Stimulated activated CD8-positive, alpha-beta memory T cell treated with anti-CD3 and anti-CD28 coated beads, Interleukin-12 subunit alpha, Interleukin-12 subunit beta, amount 100 ng/mL, for 4 hours (primary cell): ENCODE measurements around the gene UBXN11.

Experiments
- DNase-seq: peaks from one replicate; pipeline ENCODE4 v3.0.0-alpha.2; 2020; ENCODE audit warnings: low read depth

The UBXN11 gene

DNA sequence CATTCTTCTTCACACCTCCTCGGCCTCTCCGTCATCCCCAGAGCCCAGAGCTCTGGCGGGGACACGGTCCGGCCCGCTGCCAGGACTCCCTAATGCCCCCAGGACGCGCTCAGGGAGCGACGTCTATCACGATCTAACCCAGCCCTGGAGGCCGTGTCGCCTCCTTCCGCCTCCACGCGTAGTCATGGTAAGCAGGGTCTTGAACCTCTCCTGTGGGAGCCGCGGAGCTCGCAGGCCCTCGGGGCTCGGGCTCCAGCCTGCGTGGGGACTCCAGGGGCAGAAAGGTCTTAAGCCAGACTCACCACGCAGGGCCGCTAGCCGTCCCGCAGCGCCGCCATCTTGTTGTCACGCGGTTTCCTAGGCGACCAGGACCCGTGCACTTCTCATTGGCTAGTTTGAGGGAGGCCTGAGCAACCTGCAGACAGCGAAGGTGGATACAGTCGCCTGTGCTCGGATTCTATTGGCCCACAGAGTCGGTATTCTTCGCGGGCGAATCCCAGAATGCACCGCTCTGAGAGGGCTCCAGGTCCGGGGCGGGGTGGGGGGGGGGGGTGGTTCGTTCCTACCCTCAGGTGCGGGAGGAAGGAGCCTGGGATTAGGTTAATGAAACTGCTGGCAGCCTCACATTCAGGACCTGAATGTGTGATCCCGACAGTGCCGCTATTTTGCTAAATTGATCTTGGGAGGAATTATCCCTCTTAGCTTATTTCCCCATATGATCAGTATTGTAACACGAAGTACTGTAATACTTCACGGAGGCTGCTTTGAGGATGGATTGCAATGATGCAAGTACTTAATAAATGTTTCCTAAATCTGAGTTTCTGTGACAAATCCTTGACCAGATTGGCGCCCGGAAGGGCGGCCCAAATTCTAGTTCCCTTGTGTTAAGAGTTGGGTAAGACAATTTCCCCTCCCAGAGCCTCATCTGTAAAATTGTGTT lies at the start of gene UBXN11:
Gene UBXN11, minus strand, starts transcription at position 347 of the 940 bp plus-strand sequence. CDS start 3,753 bp downstream, outside the sequence.
- DNase-seq: peak; percentile 76

DNA sequence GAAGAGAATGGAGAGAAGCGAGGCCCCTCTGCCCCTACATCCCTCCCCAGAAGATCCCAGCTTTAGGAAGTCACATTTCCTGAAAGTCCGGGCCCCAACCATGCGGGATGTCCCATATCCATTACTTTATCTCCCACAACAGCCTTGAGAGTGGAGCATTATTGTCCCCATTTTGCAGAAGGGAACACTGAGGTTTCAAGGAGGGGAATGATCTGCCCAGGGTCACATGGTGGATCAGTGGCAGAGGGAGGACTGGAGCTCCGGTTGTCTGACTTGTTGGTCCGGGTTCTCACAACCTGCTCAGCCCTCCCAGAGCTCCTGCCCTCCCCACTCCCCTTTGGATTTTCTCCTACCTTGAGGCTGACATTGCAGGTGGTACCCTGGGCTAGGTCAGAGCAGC lies 49.7 kb upstream of the UBXN11 start:
- DNase-seq: no peak

GRCh38 chr1:26354972-26355371 lies 48.5 kb upstream of the UBXN11 start:
- DNase-seq: no peak

DNA sequence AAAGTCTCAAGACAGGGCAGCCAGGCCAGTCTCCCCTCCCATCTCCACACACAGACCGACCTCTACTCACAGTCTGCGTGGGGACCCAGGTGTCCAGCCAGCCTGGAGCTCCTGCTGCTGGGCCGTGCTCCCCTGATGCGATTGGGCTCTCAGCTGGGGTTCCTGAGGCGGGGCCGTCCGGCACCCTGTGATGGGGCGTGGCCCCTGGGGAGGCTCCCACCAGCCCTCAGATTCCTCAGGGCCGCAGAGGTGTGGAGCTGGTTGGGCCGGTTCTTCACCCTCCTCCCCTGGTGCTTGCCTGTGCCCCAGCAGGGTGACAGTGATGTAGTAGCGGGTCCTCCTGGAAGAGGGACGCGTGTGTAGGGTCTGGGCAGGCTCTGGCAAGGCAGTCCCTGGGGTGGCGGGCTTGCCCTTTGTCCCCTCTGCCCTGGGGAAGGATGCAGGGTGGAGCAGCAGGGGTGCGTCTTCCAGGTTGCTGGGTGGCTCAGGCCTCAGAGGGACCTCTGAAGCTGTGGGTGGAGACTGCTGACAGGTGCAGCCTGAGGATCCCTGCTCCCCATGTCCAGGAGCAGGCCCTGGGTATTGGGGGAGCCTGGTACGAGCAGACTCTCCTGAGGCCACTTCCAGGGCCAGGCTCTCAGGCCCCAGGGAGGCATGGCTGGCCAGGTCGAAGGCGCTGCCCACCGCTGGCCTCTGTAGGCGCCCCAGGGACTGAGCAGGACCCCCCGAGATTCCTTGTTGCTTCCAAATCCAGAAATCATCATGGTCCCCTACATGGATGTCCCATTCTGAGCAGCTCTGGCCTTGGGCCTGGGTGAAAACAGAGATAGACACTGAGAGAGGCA lies 47.8 kb upstream of the UBXN11 start, which contains the start of gene CRYBG2:
Gene CRYBG2, minus strand, starts transcription at position 155 of the 845 bp plus-strand sequence. CDS start 7,473 bp downstream, outside the sequence.
- no peak for DNase-seq

DNA sequence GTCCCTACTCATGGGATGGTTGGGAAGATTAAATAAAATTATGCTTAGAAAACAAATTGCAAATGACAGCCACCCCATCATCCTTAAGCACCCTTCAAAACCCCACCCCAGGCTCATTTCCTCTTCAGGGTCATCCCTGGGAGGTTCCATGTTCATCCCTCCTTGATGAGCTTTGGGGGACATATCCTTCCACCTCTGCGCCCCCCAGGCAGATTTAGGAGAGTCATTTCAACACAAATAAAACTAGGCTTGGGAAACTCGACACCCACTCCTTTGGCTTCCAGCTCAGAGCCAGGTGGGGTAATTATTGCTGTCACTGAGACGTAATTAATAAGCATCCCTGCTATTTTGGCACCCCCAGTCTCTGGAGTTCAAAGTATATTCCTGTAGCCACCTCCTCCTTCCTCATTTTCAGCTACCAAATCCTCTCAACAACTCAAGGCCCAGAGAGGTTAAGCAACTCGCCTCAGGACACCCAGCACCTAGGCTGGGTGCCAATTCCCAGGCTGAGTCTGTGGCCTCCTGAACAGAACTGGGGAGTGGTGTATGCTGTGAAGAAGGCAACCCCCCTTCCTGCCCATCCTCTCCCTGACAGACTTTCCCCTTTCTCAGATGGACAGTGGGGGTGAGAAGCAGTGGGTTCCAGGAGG lies 46.9 kb upstream of the UBXN11 start:
- DNase-seq: no peak

DNA sequence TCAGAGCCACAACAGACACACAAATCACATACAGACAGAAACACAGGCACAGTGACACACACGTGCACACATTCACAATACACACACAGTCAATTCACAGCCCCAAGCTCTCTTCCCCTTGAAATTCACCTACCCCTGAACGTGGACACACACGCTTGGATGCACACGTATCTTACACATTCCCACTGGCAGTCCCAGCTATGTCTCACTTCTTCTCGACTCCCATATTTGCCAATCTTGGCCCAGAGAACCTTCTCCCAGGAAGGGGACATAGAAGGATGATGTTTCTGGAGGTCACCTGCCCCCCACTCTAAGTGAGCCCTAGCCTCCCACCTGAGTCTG lies 45.9 kb upstream of the UBXN11 start:
- no peak for DNase-seq

DNA sequence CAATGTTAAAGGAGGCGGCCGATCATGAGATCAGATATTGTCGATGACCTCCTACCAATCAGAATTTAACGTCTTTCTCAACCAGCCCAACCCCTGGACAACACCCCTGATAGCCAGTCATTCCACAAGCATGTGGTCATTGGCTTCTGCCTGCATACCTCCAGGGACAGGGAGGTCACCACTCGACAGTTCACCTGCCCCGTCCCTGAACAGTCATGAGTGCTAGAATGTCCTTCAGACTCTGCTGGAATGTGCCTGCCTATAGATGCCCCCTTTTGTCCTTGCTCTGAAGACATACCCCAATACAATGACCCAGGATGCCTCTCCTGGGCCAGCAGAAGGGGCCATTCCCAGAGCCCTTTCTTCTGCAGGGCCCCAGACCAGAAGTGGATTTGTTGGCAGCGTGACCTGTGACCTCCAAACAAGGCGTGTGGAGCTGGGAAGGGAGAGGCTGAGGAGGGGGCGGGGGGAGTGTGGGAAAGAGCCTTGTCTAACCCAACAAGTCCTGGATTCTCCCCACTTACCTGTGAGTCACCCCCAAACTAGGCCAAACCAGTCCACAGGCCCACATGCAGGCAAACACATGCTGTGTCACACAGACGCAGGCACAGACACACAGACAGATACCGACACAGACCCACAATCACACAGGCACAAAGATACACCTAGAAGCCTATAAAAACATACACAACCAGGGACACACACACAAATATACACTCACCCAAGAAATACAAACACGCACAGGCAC lies 45.3 kb upstream of the UBXN11 start:
- DNase-seq: no peak

DNA sequence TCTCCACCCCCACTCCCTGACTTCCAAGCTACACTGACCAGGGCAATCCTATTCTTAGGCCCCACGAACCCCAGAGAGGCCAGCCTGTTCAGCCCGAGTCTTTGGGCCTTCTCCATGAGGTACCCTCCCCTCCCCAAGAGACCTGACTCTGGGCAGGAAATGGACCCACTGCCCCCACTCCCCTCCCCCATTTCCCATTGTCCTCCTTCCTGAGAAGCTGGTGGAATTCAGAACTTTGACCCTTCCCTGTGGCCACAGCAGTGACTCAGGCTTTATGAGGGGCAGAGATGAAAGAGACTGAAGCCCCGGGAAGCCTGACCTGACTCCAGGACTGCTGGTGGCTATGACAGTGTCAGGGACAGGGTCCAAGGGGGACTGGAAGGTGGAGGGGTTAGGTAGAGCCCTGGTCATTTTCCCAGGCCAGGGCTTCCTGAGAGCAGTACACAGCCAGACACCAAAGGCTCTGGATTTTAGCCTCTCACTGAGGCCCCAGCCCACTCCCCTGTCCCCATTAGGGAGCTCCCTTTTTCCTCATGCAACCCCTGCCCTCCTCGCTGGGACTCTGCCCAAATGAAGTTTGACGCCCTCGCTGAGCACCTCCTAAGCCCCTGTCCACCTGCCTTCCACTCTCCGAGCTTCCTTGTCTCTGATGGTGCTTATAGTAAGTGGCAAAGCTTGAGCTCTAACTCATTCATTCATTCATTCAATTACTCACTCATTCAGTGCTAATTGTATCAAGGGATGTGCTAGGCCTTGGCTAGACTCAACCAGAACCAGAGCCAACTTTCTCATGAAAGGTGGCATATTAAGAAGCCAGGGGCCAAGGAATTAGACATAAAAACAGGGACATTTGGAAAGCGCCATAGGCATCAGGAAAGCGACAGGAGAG lies 44.5 kb upstream of the UBXN11 start:
- no peak for DNase-seq

DNA sequence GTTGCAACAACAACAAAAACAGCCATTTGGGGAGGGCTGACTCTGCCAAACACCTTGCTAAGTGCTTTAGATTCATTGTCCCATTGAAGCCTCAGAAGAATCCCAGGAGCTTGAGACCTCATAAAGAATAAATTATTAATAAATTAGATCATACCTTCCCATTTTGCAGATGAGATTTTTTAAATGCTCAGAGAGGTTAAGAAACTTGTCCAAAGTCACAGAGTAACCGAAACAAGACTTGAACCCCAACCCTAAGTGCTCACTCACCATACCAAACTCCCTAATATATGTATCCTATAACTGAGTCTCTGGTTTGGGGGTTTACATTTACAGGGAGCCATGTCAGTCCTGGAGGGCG lies 43.9 kb upstream of the UBXN11 start:
- no peak for DNase-seq

DNA sequence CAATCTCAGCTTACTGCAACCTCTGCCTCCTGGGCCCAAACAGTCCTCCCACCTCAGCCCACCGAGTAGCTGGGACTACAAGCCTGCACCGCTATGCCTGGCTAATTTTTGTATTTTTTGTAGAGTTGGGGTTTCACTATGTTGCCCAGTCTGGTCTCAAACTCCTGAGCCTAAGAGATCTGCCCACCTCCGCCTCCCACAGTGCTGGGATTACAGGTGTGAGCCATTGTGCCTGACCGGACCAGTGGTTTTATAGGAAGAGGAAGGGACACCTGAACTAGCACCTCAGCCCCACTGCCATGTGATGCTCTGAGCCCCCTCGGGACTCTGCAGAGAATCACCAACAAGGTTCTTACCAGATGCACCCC lies 43.4 kb upstream of the UBXN11 start:
- no peak for DNase-seq

DNA sequence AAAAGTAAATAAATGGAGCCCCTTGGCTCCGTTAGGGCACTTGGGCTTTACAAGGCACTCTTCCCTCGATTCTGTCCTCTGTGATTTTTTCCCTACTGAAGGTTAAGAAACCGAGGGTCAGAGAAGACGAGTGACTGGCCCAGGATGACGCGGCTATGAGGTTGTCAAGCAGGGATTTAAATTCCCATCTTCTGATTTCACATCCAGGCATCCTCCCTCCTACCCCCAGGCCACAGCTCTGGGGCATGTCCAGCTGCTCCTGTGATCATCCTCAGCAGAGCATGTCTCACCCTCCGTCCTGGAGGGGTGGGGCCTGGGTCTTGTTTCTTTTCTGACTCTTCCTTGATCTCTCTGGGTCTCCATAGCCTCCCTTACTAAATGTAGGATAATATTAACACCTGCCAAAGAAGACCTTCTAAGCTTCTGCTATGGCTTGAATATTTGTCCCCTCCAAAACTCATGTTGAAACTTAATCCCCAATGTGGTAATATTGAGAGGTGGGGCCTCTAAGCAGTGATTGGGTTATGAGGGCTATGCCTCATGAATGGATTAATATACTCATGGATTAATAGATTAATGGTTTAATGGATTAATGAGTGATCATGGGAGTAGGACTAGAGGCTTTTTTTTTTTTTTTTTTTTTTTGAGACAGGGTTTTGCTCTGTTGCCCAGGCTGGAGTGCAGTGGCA lies 42.9 kb upstream of the UBXN11 start:
- no peak for DNase-seq

GRCh38 chr1:26346274-26347033 lies 40.0 kb upstream of the UBXN11 start:
- DNase-seq: no peak

DNA sequence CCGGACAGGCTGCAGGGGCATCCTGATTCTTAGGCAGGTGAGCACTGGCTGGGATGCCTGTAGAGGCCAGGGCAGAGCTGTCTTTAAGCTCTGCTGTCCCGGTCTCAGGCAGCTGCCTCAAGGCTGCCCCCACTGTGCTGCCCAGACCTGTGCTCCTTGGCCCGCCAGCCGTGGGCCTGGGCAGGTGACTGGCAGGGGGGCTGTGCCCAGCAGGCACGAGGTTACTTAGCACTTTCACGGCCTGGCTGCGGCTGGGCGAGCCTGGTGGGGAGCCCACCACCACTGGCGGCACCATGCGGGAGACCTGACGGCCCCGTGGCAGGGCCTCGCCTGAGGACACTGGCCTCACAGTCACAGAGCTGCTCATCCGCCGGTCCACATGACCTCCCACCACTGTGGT lies 39.3 kb upstream of the UBXN11 start:
- no peak for DNase-seq

DNA sequence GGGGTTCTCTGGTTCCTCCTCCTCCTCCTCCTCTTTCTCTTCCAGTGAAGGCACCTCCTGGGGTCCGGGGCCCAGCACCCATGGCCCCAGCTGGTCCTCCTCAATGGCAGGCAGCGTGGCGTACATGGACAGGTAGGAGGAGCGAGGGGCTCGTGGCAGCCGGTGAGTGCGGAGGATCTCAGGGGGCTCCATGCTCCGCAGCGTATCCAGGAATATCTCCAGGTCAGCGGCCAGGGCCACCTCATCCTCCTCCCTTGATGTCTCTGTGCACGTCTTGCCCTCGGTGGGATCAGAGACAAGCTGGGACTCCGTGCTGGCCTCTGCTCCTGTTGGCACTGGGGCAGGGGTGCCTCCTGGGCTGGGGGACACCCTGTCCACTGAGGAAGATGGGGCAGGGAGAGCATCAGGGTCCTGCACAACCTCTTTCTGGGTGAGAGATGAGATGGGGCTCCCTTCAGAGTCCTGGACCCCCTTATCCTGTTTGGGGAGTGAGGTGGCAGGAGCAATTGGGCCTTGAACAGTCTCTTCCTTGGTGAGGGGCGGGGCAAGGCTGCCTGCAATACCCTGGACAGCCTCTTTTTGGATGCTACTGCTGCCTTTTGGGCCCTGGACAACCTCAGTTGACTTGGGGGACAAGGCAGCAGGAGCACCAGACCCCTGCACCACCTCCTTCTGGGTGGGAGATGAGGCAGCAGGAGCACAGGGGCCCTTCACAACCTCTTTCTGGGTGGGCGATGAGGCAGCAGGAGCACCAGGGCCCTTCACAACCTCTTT lies 37.9 kb upstream of the UBXN11 start:
- no peak for DNase-seq

- no peak for DNase-seq
Measured at GRCh38 chr1:26340047-26340481, 33.6 kb upstream of the UBXN11 start.

DNA sequence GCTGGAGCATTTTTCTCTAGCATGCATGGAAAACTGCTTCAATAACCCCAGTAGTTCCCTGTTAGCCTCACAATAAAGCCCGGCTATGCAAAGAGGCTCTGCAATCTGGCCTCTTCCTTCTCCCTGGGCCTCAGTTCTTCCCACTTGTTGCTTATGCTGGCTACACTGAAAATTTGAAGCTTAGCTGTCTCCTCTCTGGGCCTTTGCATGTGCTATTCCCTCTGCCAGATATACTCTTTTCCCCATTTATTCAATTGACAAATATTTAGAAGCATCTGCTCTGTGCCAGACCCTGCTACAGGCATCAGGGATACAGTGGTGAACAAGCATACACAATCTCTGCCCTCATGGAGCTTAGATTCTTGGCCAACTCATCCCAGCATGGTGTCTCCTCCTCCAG lies 32.2 kb upstream of the UBXN11 start:
- DNase-seq: no peak

DNA sequence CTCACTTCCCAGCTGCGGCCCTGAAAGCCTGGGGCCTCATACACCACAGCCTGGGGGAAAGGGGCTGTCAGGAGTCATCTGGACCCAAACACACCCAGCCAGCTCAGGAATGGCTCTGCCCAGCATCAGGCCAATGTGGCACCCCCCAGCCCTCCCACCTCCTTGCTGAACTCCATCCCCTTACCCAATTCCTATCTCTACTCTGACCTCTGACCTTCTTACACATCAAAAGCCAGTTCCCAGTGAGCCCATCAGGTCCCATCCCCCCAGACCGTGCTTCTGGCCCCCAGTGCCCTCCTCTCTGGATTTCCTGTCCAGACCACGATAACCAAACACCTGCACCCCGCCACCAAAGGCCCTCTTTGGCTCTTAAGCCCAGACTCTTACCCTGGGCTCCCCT lies 31.2 kb upstream of the UBXN11 start:
- no peak for DNase-seq

DNA sequence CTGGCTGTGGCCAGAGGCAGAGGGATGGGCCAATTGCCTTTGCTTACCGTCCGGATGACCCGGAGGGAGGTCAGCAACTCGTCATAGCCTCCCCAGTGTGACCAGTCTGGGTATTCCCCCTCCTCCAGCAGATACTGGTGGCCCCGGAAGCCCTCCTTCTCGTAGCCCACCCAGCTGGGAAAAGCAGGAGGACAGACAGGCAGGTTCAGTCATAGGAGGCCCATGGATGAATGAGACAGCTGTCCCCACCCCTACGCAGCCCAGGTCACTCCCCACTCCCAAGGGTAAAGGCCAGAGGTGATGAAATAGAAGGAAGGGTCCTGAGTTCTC lies 30.7 kb upstream of the UBXN11 start:
- no peak for DNase-seq
